Measurements from ENCODE around the gene HABP2.

HABP2 gene

GRCh38 chr10:113527211-113527906 lies 25.5 kb upstream of the HABP2 start:
- no peak for DNase-seq

GRCh38 chr10:113528876-113529275 lies 24.0 kb upstream of the HABP2 start:
- peak in 1 of 2 donors; percentile 25 for DNase-seq

- no peak for DNase-seq
These were observed 23.3 kb upstream of the HABP2 start for GRCh38 chr10:113529575-113529974.

- no peak for DNase-seq
These were observed 22.4 kb upstream of the HABP2 start for GRCh38 chr10:113530476-113530875.

GRCh38 chr10:113532724-113533123 lies 20.1 kb upstream of the HABP2 start:
- DNase-seq: no peak

GRCh38 chr10:113533801-113534200 lies 19.1 kb upstream of the HABP2 start:
- DNase-seq: no peak

- DNase-seq: no peak
These were observed 18.4 kb upstream of the HABP2 start for GRCh38 chr10:113534423-113534822.

- peak in 1 of 2 donors; percentile 28 for DNase-seq
These were observed 15.2 kb upstream of the HABP2 start for GRCh38 chr10:113537672-113538071.

- DNase-seq: peak; percentile 63 to 80
These were observed 14.7 kb upstream of the HABP2 start for GRCh38 chr10:113538151-113538550.

- peak; percentile 53 to 82 for DNase-seq
These were observed 13.1 kb upstream of the HABP2 start for GRCh38 chr10:113539789-113540188.

- no peak for DNase-seq
These were observed 11.9 kb upstream of the HABP2 start for GRCh38 chr10:113540845-113541548.

- no peak for DNase-seq
These were observed 11.3 kb upstream of the HABP2 start for GRCh38 chr10:113541549-113541927.

- DNase-seq: no peak
These were observed 9.5 kb upstream of the HABP2 start for GRCh38 chr10:113543107-113543955.

GRCh38 chr10:113544392-113544791 lies 8.5 kb upstream of the HABP2 start:
- no peak for DNase-seq

- no peak for DNase-seq
These were observed 5.4 kb upstream of the HABP2 start for GRCh38 chr10:113547426-113547825.

GRCh38 chr10:113549856-113550255 lies 3.0 kb upstream of the HABP2 start:
- DNase-seq: no peak

- peak; percentile 33 to 41 for DNase-seq
These were observed 2.5 kb upstream of the HABP2 start for GRCh38 chr10:113550365-113550764.

- no peak for DNase-seq
These were observed 839 bp upstream of the HABP2 start for GRCh38 chr10:113552014-113552413.

- DNase-seq: no peak
These were observed 296 bp downstream of the HABP2 start for GRCh38 chr10:113553149-113553548.

- DNase-seq: peak in 1 of 2 donors; percentile 43
These were observed 1.4 kb downstream of the HABP2 start for GRCh38 chr10:113554214-113554613.

- DNase-seq: no peak
These were observed 2.4 kb downstream of the HABP2 start for GRCh38 chr10:113555245-113555644.

- DNase-seq: no peak
These were observed 2.9 kb downstream of the HABP2 start for GRCh38 chr10:113555751-113556150.

- DNase-seq: peak; percentile 37 to 55
These were observed 4.6 kb downstream of the HABP2 start for GRCh38 chr10:113557424-113557862.
